ENCODE results near the gene CD4.
A peak's percentile ranks its signal among the peaks of the same experiment; 100 is the strongest.

Gene CD4

GRCh38 chr12:6766651-6767349 is 22.5 kb upstream of the CD4 start (continued):
- TF ChIP-seq ZNF561 (tag by site-specific recombination; IDR thresholded peaks at IDR 0.05; ENCODE audit: borderline replicate concordance), result 0 out of 2 replicates have a peak, but pooled peaks have one; percentile 56
- no peak for TF ChIP-seq ZNF223 (tag by site-specific recombination; IDR thresholded peaks at IDR 0.05)
- TF ChIP-seq ZSCAN30 (tag by site-specific recombination; IDR thresholded peaks at IDR 0.05), result no peak
- TF ChIP-seq ZNF571 (tag by site-specific recombination; IDR thresholded peaks at IDR 0.05), result no peak
- TF ChIP-seq PRDM6 (tag by site-specific recombination; IDR thresholded peaks at IDR 0.05), result no peak
- TF ChIP-seq ZNF112 (tag by site-specific recombination; IDR thresholded peaks at IDR 0.05), result no peak
- TF ChIP-seq ZNF768 (tag by site-specific recombination; IDR thresholded peaks at IDR 0.05), result no peak
- no peak for TF ChIP-seq ZNF585B (tag by site-specific recombination; IDR thresholded peaks at IDR 0.05)
- TF ChIP-seq ZNF549 (tag by site-specific recombination; IDR thresholded peaks at IDR 0.05), result no peak
- TF ChIP-seq ZNF266 (tag by site-specific recombination; IDR thresholded peaks at IDR 0.05; ENCODE audit: low read depth), result no peak
- TF ChIP-seq ZNF174 (tag by site-specific recombination; IDR thresholded peaks at IDR 0.05), result no peak
- TF ChIP-seq ATF2 (tag by site-specific recombination; IDR thresholded peaks at IDR 0.05; ENCODE audit: low read depth), result no peak
- peak; percentile 63; the same call in 1 of the 2 replicates for TF ChIP-seq ZBTB7A (tag by site-specific recombination; IDR thresholded peaks at IDR 0.05; ENCODE audit: low read depth)
- TF ChIP-seq HOXD13 (CRISPR knock-in tag; IDR thresholded peaks at IDR 0.05; ENCODE audit: borderline replicate concordance), result no peak
- no peak for TF ChIP-seq RBAK (tag by site-specific recombination; IDR thresholded peaks at IDR 0.05)
- TF ChIP-seq HOXA7 (CRISPR knock-in tag; IDR thresholded peaks at IDR 0.05; ENCODE audit: borderline replicate concordance), result no peak
- TF ChIP-seq BCL11A (tag by site-specific recombination; IDR thresholded peaks at IDR 0.05; ENCODE audit: low read depth), result peak; percentile 75; the same call in 1 of the 2 replicates
- TF ChIP-seq ZNF26 (tag by site-specific recombination; IDR thresholded peaks at IDR 0.05), result no peak
- no peak for TF ChIP-seq YY1 (tag by site-specific recombination; IDR thresholded peaks at IDR 0.05)
- TF ChIP-seq ZNF24 (tag by site-specific recombination; IDR thresholded peaks at IDR 0.05), result 0 out of 2 replicates have a peak, but pooled peaks have one; percentile 37
- TF ChIP-seq IKZF3 (tag by site-specific recombination; IDR thresholded peaks at IDR 0.05), result 0 out of 2 replicates have a peak, but pooled peaks have one; percentile 35
- TF ChIP-seq KLF17 (tag by site-specific recombination; IDR thresholded peaks at IDR 0.05), result peak; percentile 90
- no peak; the same call in 1 of the 2 replicates for TF ChIP-seq PRDM4 (tag by site-specific recombination; IDR thresholded peaks at IDR 0.05)
- 0 out of 2 replicates have a peak, but pooled peaks have one; percentile 28 for TF ChIP-seq SCRT2 (tag by site-specific recombination; IDR thresholded peaks at IDR 0.05)
- TF ChIP-seq ZNF398 (tag by site-specific recombination; IDR thresholded peaks at IDR 0.05), result peak; percentile 59
- TF ChIP-seq SALL2 (tag by site-specific recombination; IDR thresholded peaks at IDR 0.05; ENCODE audit: borderline replicate concordance), result no peak
- TF ChIP-seq ZFP37 (tag by site-specific recombination; IDR thresholded peaks at IDR 0.05), result no peak
- no peak for TF ChIP-seq ZNF324 (tag by site-specific recombination; IDR thresholded peaks at IDR 0.05)
- 0 out of 2 replicates have a peak, but pooled peaks have one; percentile 40 for TF ChIP-seq ZNF2 (tag by site-specific recombination; IDR thresholded peaks at IDR 0.05)
- TF ChIP-seq ZNF792 (tag by site-specific recombination; IDR thresholded peaks at IDR 0.05), result no peak
- TF ChIP-seq HOXC10 (CRISPR knock-in tag; IDR thresholded peaks at IDR 0.05), result no peak
